ENCODE measurements around the gene GP1BB.
"Not testable (repeated sequence)": the region's sequence is repeated elsewhere in the genome, so short reads cannot be mapped to it uniquely, and the experiment has no call there.

The GP1BB gene

GRCh38 chr22:19723232-19723982 lies at the start of gene GP1BB:
Gene GP1BB, plus strand, starts transcription at chr22:19723539. Its CDS starts 31 bp downstream, at chr22:19723570.
- DNase-seq (ENCODE audit: low read depth, low spot score): no peak

GRCh38 chr22:19673660-19674059 lies 49.7 kb upstream of the GP1BB start:
- no peak for DNase-seq (ENCODE audit: low read depth, low spot score)

- DNase-seq (ENCODE audit: low read depth, low spot score): no peak
Observed at GRCh38 chr22:19674129-19674928, 49.0 kb upstream of the GP1BB start.

GRCh38 chr22:19674929-19675253 lies 48.4 kb upstream of the GP1BB start:
- no peak for DNase-seq (ENCODE audit: low read depth, low spot score)

GRCh38 chr22:19675428-19675827 lies 47.9 kb upstream of the GP1BB start:
- DNase-seq (ENCODE audit: low read depth, low spot score): no peak

- not testable (repeated sequence) for DNase-seq (ENCODE audit: low read depth, low spot score)
Observed at GRCh38 chr22:19676437-19676836, 46.9 kb upstream of the GP1BB start.

GRCh38 chr22:19678949-19679521 lies 44.3 kb upstream of the GP1BB start:
- DNase-seq (ENCODE audit: low read depth, low spot score): no peak

- no peak for DNase-seq (ENCODE audit: low read depth, low spot score)
Observed at GRCh38 chr22:19679522-19680101, 43.7 kb upstream of the GP1BB start.

- DNase-seq (ENCODE audit: low read depth, low spot score): no peak
Observed at GRCh38 chr22:19680287-19680881, 43.0 kb upstream of the GP1BB start.

GRCh38 chr22:19680911-19681862 lies 42.2 kb upstream of the GP1BB start:
- DNase-seq (ENCODE audit: low read depth, low spot score): no peak

GRCh38 chr22:19681863-19682245 lies 41.5 kb upstream of the GP1BB start:
- DNase-seq (ENCODE audit: low read depth, low spot score): no peak

- DNase-seq (ENCODE audit: low read depth, low spot score): no peak
Observed at GRCh38 chr22:19686946-19687345, 36.4 kb upstream of the GP1BB start.

- no peak for DNase-seq (ENCODE audit: low read depth, low spot score)
Observed at GRCh38 chr22:19687561-19688300, 35.6 kb upstream of the GP1BB start.

- DNase-seq (ENCODE audit: low read depth, low spot score): no peak
Observed at GRCh38 chr22:19688301-19689290, 34.7 kb upstream of the GP1BB start.

GRCh38 chr22:19689408-19689807 lies 33.9 kb upstream of the GP1BB start:
- no peak for DNase-seq (ENCODE audit: low read depth, low spot score)

GRCh38 chr22:19691007-19691720 lies 32.2 kb upstream of the GP1BB start:
- no peak for DNase-seq (ENCODE audit: low read depth, low spot score)

- no peak for DNase-seq (ENCODE audit: low read depth, low spot score)
Observed at GRCh38 chr22:19691721-19692341, 31.5 kb upstream of the GP1BB start.

GRCh38 chr22:19693581-19693980 lies 29.8 kb upstream of the GP1BB start:
- no peak for DNase-seq (ENCODE audit: low read depth, low spot score)
